Aorta (tissue), 5 donors: ENCODE measurements around the gene ZNF653. TPM values are rescaled to one million over a fixed set of nuclear protein-coding genes. Genes with fewer than 3 reads are reported as not detected.

Experiments used
- ATAC-seq: fragments of 200-7000 bp; cut with Tn5 transposase; one replicate; pipeline ENCODE4 v1.9.1; 2022; ENCODE audit warnings: moderate library complexity; ENCODE audit not compliant: low FRiP score
- DNase-seq, 2 donors: peaks; one replicate each; pipeline ENCODE4 v3.0.0-alpha.2; 2020
- H3K27ac ChIP-seq, 2 donors: one replicate each; pipeline ENCODE4 v1.5.1; 2013; ENCODE audit warnings: low read length in 2 of 2, mild to moderate bottlenecking in 2 of 2, moderate library complexity in 2 of 2, control low read depth in 1 of 2, inconsistent platforms in 1 of 2, low read depth in 1 of 2
- H3K27me3 ChIP-seq, 2 donors: one replicate each; pipeline ENCODE4 v1.6.1; 2013; ENCODE audit warnings: control low read depth in 1 of 2, low read length in 1 of 2, mild to moderate bottlenecking in 1 of 2, moderate library complexity in 1 of 2; ENCODE audit not compliant: insufficient read depth in 2 of 2, control insufficient read depth in 1 of 2
- H3K36me3 ChIP-seq, 2 donors: one replicate each; pipeline ENCODE4 v1.6.1; 2013; ENCODE audit warnings: control low read depth in 1 of 2, low read length in 1 of 2, mild to moderate bottlenecking in 1 of 2; ENCODE audit not compliant: insufficient read depth in 2 of 2, control insufficient read depth in 1 of 2
- H3K4me1 ChIP-seq, 2 donors: one replicate each; pipeline ENCODE4 v1.6.1; 2013; ENCODE audit warnings: low read length in 2 of 2, control low read depth in 1 of 2, mild to moderate bottlenecking in 1 of 2, moderate library complexity in 1 of 2; ENCODE audit not compliant: insufficient read depth in 2 of 2, control insufficient read depth in 1 of 2
- H3K4me3 ChIP-seq, 2 donors: one replicate each; pipeline ENCODE4 v1.5.1; 2013; ENCODE audit warnings: low read length in 2 of 2, control low read depth in 1 of 2, mild to moderate bottlenecking in 1 of 2
- H3K9me3 ChIP-seq: one replicate; pipeline ENCODE4 v1.6.1; 2013; ENCODE audit warnings: mild to moderate bottlenecking, low read length; ENCODE audit not compliant: control insufficient read depth
- WGBS, 2 donors: extraction: QIAGEN DNeasy Blood & Tissue Kit; methylation state at CpG; one replicate each; pipeline ENCODE4 v1.1.7; 2013; 5-methylcytosine and 5-hydroxymethylcytosine counted together
- intact Hi-C, 2 donors: fragments of 100-400 bp; cut with DNase I; formaldehyde crosslinking; loops; one replicate each; pipeline versions ENCODE4 v1.14.2 to v1.15.0; 2022
- polyA plus RNA-seq, 2 donors: library from polyadenylated mRNA; stranded (reverse); fragments of 200-250 nt; gene quantifications; one replicate each; pipeline ENCODE4 v1.2.3, GENCODE V29; 2013
- total RNA-seq, 2 donors: library from RNA; stranded (reverse); fragmentation: NEBNext Ultra II Directional; extraction: Animal tissue kit (Norgen Biotek cat#: 25700); gene quantifications; one replicate each; pipeline ENCODE4 v1.2.1, GENCODE V29; 2021
- donor health status: healthy with polysubstance abuse.
- donor health status: Bipolar disorder and iron deficiency.
- donor health status: DM: no; HTN: no; CAD: no.
- donor health status: DM: no; HTN: no; CAD: no.
- donor health status: DM: yes; HTN: yes; CAD: no.

ZNF653 gene
- total and polyA plus RNA-seq, 4 donors: 5.4 to 22.5 (median 11.5) TPM

DNA sequence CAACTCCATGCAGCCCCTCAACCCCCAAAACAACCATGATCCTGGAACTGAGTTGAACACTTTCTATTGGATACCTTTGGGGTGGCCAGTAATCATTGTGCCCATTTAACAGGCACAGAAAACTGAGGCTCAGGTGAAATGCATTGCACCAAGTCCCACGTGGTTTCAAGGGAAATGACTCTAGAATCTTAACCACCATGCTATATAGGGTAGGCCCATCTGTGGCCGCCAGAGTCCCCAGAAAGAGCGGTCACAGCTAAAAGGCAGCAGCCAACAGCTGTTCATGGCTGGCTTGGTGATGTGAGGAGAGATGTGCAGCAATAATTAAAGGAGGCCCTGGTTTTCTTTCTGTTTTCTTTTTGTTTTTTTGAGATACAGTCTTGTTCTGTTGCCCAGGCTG is 35.6 kb upstream of the ZNF653 start:
- H3K27me3 ChIP-seq: no peaks in the 10 kb centered on the region
- H3K4me3 ChIP-seq: no peak overlapping the region
- no peak overlapping the region for H3K27ac ChIP-seq
- ATAC-seq (no peak), DNase-seq (no peak)
- H3K9me3 ChIP-seq: no peaks in the 10 kb centered on the region
- 71 to 76% methylated on average over 3 of the region's 3 CpGs for WGBS, 2 donors
- intact Hi-C loops: no loop called here
- H3K36me3 ChIP-seq: peaks cover 0 to 4% of the 10 kb centered on the region in 2 donors
- H3K4me1 ChIP-seq: no peaks in the 10 kb centered on the region

DNA sequence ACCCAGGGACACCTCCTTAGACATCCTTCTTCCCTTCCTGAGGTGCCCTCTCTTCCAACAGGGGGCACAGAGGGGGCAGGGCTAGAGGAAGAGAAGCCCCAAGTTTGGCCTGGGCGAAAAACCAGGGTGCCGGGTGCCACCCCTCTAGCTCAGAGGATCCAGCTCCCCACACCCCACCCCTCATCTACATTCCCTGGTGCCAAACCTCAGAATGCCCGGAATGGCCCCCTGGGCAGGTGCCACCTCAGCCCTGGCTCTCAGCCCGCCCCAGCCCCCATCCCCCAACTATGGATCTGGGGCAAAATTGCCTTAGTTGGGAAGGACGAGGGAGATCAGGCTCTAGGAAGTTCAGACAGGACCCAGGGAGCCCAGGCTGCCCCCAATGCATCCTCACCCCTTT is 35.0 kb upstream of the ZNF653 start:
- DNase-seq (no peak), ATAC-seq (no peak)
- peak overlapping the region; percentile 83 to 89 for H3K4me3 ChIP-seq
- H3K9me3 ChIP-seq: no peaks in the 10 kb centered on the region
- intact Hi-C loops: no loop called here
- 27% methylated on average over 5 of the region's 5 CpGs for WGBS, 2 donors
- H3K36me3 ChIP-seq: peaks cover 0 to 1% of the 10 kb centered on the region in 2 donors
- H3K27ac ChIP-seq: peak overlapping the region; percentile 41 to 93
- H3K27me3 ChIP-seq: no peaks in the 10 kb centered on the region
- H3K4me1 ChIP-seq: no peaks in the 10 kb centered on the region

DNA sequence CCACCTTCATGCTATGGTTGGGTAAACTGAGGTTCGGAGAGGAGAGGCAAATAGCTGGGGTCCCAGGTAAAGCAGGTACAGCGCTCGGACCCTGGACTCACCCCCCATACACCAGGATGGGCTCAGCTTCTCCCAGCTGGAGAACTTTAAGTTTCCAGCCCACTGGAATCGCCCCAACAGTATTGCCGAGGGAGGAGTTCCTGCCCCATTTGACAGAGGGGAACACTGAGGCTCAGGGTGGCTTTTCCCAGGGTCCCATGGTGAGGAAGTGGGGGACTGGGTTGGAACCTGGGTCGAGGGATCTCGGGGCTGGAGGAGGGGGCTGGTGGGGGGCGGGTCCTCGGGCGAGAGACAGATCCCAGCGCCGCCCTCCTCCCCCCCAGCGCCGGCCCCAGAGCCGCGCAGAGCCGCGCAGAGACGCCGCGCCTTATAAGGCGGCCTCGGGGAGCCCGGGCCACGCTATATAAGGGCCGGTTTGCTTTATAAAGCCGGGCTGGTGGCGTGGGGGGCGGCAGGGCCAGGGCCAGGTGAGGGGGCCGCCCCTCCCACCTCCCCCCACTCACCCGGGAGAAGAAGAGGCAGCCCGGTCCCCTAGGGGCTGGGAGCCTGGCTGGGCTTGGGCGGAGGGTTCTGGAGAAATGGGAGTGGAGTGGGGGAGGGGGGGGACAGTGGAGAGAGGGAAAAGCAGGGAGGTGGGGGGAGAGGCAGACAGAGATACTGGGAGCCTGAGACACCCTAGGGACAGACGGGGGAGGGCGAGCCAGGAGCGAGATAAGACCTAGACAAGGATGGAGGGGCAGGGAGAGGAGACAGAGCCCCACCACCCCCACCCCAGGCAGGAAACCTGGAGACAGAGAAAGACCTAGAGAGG is 34.1 kb upstream of the ZNF653 start:
- Histone ChIP-seq H3K4me3 (peak overlapping the region; percentile 83 to 89), H3K27me3 (no peaks in the 10 kb centered on the region), H3K4me1 (no peaks in the 10 kb centered on the region), H3K27ac (peak overlapping the region; percentile 93 to 98), H3K9me3 (no peaks in the 10 kb centered on the region), H3K36me3 (peaks cover 0 to 1% of the 10 kb centered on the region in 2 donors)
- intact Hi-C loops: loop anchor here in 1 of 2 donors (5.0 kb wide), 1 partner anchor 1253 kb away; the partner anchor contains the start of gene JUNB
- peak; percentile 66 for ATAC-seq
- DNase-seq: peak in 1 of 2 donors; percentile 85
- 2% methylated on average over 36 of the region's 36 CpGs for WGBS, 2 donors

DNA sequence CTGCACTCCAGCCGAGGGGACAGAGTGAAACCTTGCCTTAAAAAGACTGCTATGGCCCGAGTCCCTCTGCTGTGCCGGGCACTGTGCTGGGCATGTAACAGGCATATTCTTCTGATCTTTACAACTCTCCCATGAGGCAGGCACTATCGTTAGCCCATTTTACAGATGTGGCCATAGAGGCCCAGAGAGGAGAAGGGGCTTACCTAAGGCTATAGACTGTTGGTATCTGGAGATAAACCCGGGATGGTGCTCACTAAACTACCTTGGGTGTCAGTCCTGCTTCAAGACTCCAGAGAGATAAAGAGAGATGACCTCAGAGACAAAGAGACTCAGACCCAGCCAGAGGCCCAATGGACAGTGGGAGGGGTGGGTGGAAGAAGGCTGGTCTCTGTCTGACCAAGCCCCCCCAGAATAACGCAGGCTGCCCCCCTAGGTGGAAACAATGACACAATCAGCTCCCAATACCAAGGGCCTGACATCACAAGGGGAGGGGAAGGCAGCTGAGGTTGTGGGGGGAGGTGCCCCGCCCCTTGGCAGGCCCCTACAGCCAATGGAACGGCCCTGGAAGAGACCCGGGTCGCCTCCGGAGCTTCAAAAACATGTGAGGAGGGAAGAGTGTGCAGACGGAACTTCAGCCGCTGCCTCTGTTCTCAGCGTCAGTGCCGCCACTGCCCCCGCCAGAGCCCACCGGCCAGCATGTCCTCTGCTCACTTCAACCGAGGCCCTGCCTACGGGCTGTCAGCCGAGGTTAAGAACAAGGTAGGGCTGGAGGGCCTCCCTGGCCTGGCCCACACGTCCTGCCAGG is 32.8 kb upstream of the ZNF653 start, which contains the start of gene CNN1:
Gene CNN1 (plus strand): TSS at position 620 of the 805 bp plus-strand sequence. CDS start 77 bp downstream, at position 697.
- 7% methylated on average over 21 of the region's 21 CpGs for WGBS, 2 donors
- DNase-seq (peak; percentile 90 to 95), ATAC-seq (peak; percentile 87)
- Histone ChIP-seq H3K27ac (peak within 1 kb of the TSS; percentile 93 to 98), H3K4me3 (peak within 1 kb of the TSS; percentile 83 to 89), H3K27me3 (no peaks in the 10 kb centered on the region), H3K9me3 (no peaks in the 10 kb centered on the region), H3K4me1 (no peaks in the 10 kb centered on the region), H3K36me3 (no peaks in the 10 kb centered on the region)
- intact Hi-C loops: loop anchor here in 1 of 2 donors (5.0 kb wide), 1 partner anchor 1254 kb away; the partner anchor contains the start of gene JUNB

DNA sequence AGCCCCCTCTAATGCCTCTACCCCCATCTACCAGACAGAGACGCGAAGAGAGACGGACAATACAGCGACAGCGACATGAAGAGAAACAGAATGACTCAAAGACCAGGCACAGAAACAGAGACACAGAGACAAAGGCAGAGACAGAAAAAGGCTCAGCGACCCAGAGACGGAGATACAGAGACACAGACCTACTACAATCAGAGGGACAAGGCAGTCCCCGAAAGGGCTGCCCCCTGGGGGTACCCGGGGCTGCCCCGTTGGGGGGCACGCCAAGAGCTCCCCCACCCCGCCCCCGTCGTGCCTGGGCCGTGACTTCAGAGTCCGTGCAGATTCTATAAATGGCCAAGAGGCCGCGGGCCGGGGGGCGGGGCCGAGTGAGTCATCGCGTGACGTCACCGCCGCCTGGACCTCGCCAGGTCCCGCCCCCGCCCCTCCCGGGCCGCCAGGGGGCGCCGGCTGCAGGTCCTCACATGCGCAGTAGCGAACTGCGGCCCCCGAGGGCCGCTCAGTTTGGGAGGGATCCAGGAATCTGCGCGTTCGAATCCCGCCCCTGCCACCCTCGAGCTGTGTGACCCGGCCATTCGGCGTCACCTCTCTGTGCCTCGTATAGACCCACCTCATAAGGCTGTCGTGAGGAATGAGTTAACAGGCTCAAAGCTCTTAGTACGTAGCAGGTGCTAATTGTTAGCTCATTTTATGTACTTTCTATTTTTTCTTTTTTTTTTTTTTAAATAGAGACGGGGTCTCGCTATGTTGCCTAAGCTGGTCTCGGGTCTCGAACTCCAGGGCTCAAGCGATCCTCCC is 30.4 kb upstream of the ZNF653 start:
- intact Hi-C loops: loop anchor here in 1 of 2 donors (5.0 kb wide), 1 partner anchor 1256 kb away; the partner anchor contains the start of gene JUNB
- H3K27ac ChIP-seq: peak overlapping the region; percentile 96 to 97
- ATAC-seq (peak; percentile 89), DNase-seq (peak; percentile 93 to 97)
- H3K9me3 ChIP-seq: no peaks in the 10 kb centered on the region
- WGBS, 2 donors: 7 to 8% methylated on average over 51 to 54 of the region's 54 CpGs
- no peaks in the 10 kb centered on the region for H3K27me3 ChIP-seq
- H3K36me3 ChIP-seq: no peaks in the 10 kb centered on the region
- H3K4me3 ChIP-seq: peak overlapping the region in 1 of 2 donors; percentile 9
- H3K4me1 ChIP-seq: no peaks in the 10 kb centered on the region

DNA sequence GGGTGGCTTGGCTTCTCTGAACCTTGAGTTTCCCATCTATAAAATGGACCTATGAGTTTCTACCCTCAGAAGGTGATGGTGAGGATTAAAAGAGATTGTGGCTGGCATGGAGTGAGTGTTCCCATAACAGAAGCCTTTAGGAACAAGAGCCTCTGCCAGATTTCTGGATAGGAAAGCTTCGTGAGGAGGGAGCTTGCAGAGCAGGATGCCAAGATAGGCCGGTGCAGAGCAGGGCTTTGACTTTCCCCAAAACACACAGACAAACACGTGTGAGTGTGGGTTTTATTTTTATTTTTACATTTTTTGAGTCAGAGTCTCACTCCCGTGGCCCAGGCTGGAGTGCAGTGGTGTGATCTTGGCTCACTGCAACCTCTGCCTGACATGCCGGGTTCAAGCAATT is 29.3 kb upstream of the ZNF653 start:
- ATAC-seq (no peak), DNase-seq (no peak)
- Histone ChIP-seq H3K27me3 (no peaks in the 10 kb centered on the region), H3K9me3 (no peaks in the 10 kb centered on the region), H3K27ac (peak overlapping the region; percentile 96 to 97), H3K4me1 (no peaks in the 10 kb centered on the region), H3K4me3 (no peak overlapping the region), H3K36me3 (no peaks in the 10 kb centered on the region)
- WGBS, 2 donors: 3 to 6% methylated on average over 5 of the region's 5 CpGs
- intact Hi-C loops: loop anchor here in 1 of 2 donors (5.0 kb wide), 1 partner anchor 1257 kb away; the partner anchor contains the start of gene JUNB

DNA sequence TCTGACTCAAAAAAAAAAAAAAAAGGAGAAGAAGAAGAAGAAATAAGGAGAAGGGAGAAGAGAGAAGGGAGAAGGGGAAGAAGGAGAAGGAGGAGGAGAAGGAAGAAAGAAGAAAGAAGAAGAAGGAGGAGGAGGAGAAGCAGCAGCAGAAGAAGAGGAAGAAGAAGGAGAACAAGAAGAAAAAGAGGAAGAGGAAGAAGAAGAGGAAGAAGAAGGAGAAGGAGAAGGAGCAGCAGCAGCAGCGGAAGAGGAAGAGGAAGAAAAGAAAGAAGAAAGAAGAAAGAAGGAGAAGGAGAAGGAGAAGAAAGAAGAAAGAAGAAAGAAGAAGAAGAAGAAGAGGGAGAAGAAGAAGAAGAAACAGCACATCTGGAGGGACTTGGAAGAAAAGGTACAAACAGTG is 28.9 kb upstream of the ZNF653 start:
- Histone ChIP-seq H3K4me1 (no peaks in the 10 kb centered on the region), H3K27ac (peak overlapping the region in 1 of 2 donors; percentile 97), H3K36me3 (no peaks in the 10 kb centered on the region), H3K27me3 (no peaks in the 10 kb centered on the region), H3K4me3 (no peak overlapping the region), H3K9me3 (no peaks in the 10 kb centered on the region)
- intact Hi-C loops: no loop called here
- ATAC-seq (no peak), DNase-seq (no peak)
- WGBS, 2 donors: 88 to 93% methylated on average over 1 of the region's 1 CpG

DNA sequence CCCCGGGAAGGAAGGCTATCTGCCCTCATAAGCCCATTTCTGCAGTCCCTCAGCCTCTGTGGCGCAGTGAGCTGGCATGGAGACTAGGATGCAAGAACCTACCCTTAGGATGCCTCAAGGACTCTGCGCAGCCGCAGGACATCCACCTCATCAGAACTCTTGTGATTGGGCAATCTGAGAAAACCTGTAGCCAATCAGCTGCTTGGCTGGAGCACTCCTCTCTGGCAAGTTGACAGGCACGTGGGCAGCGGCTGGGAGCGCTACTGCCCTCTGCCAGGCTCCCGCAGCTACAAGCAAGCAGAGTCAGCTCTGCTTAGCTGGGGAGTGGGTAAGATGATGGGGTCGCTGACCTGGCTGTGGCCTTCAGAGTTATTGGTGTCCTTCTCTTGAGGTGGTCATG is 24.8 kb upstream of the ZNF653 start:
- DNase-seq (peak; percentile 78 to 90), ATAC-seq (peak; percentile 54)
- Histone ChIP-seq H3K27me3 (no peaks in the 10 kb centered on the region), H3K36me3 (no peaks in the 10 kb centered on the region), H3K9me3 (no peaks in the 10 kb centered on the region), H3K4me3 (no peak overlapping the region), H3K4me1 (no peaks in the 10 kb centered on the region), H3K27ac (peak overlapping the region in 1 of 2 donors; percentile 41)
- intact Hi-C loops: no loop called here
- 17 to 22% methylated on average over 9 of the region's 9 CpGs for WGBS, 2 donors
